Measurements from ENCODE around the gene COL25A1.

Gene COL25A1

GRCh38 chr4:109294006-109294405 lies 8.5 kb downstream of the COL25A1 start:
- no peaks in the 10 kb centered on the region for H3K79me2 ChIP-seq (ENCODE audit: low read length)
- no peak overlapping the region for H3K27ac ChIP-seq (ENCODE audit: low read length)
- H3K9ac ChIP-seq (ENCODE audit: low read length), result no peak overlapping the region
- no peak overlapping the region for H3K4me3 ChIP-seq (ENCODE audit: low read length)
- H3K9me3 ChIP-seq (ENCODE audit: insufficient read depth, low read length), result no peaks in the 10 kb centered on the region
- H3K4me1 ChIP-seq (ENCODE audit: low read length), result no peaks in the 10 kb centered on the region; the same call in 1 of the 2 replicates
- no peaks in the 10 kb centered on the region for H3K27me3 ChIP-seq (ENCODE audit: low read depth, low read length)
- H3K36me3 ChIP-seq (replicated peaks; ENCODE audit: low read depth, low read length), result no peaks in the 10 kb centered on the region
- H2AFZ ChIP-seq (ENCODE audit: low read depth, low read length), result no peak overlapping the region
- no peaks in the 10 kb centered on the region for H4K20me1 ChIP-seq (ENCODE audit: insufficient read depth, low read length)
- TF ChIP-seq CTCF (IDR thresholded peaks at IDR 0.05; ENCODE audit: low read depth, low read length), result peak; percentile 82
- no peak for TF ChIP-seq EZH2phosphoT487 (IDR thresholded peaks at IDR 0.05; ENCODE audit: low read depth)
- H3K4me2 ChIP-seq (ENCODE audit: low read length), result no peak overlapping the region

- Histone ChIP-seq H3K9ac (ENCODE audit: low read length) (no peak overlapping the region), H3K4me3 (ENCODE audit: low read length) (no peak overlapping the region), H3K27ac (ENCODE audit: low read length) (no peak overlapping the region), H4K20me1 (ENCODE audit: insufficient read depth, low read length) (no peaks in the 10 kb centered on the region), H3K4me1 (ENCODE audit: low read length) (no peaks in the 10 kb centered on the region; the same call in 1 of the 2 replicates), H3K27me3 (ENCODE audit: low read depth, low read length) (no peaks in the 10 kb centered on the region), H3K36me3 (replicated peaks; ENCODE audit: low read depth, low read length) (no peaks in the 10 kb centered on the region), H3K9me3 (ENCODE audit: insufficient read depth, low read length) (no peaks in the 10 kb centered on the region), H2AFZ (ENCODE audit: low read depth, low read length) (no peak overlapping the region), H3K79me2 (ENCODE audit: low read length) (no peaks in the 10 kb centered on the region), H3K4me2 (ENCODE audit: low read length) (no peak overlapping the region)
- TF ChIP-seq CTCF (IDR thresholded peaks at IDR 0.05; ENCODE audit: low read depth, low read length), result no peak
- TF ChIP-seq EZH2phosphoT487 (IDR thresholded peaks at IDR 0.05; ENCODE audit: low read depth), result no peak
These were observed 10.7 kb downstream of the COL25A1 start for GRCh38 chr4:109291707-109292238.

- H3K79me2 ChIP-seq (ENCODE audit: low read length), result no peaks in the 10 kb centered on the region
- no peaks in the 10 kb centered on the region for H3K9me3 ChIP-seq (ENCODE audit: insufficient read depth, low read length)
- no peak overlapping the region for H2AFZ ChIP-seq (ENCODE audit: low read depth, low read length)
- H3K4me3 ChIP-seq (ENCODE audit: low read length), result no peak overlapping the region
- no peaks in the 10 kb centered on the region for H4K20me1 ChIP-seq (ENCODE audit: insufficient read depth, low read length)
- H3K36me3 ChIP-seq (replicated peaks; ENCODE audit: low read depth, low read length), result no peaks in the 10 kb centered on the region
- no peaks in the 10 kb centered on the region; the same call in 1 of the 2 replicates for H3K4me1 ChIP-seq (ENCODE audit: low read length)
- H3K27ac ChIP-seq (ENCODE audit: low read length), result no peak overlapping the region
- H3K27me3 ChIP-seq (ENCODE audit: low read depth, low read length), result no peaks in the 10 kb centered on the region
- H3K4me2 ChIP-seq (ENCODE audit: low read length), result no peak overlapping the region
- no peak for TF ChIP-seq CTCF (IDR thresholded peaks at IDR 0.05; ENCODE audit: low read depth, low read length)
- H3K9ac ChIP-seq (ENCODE audit: low read length), result no peak overlapping the region
These were observed 11.5 kb downstream of the COL25A1 start for GRCh38 chr4:109290918-109291317.

- Histone ChIP-seq H3K9me3 (ENCODE audit: insufficient read depth, low read length) (no peaks in the 10 kb centered on the region), H3K4me1 (ENCODE audit: low read length) (peaks cover 45% of the 10 kb centered on the region), H3K4me2 (ENCODE audit: low read length) (peak overlapping the region; percentile 64), H4K20me1 (ENCODE audit: insufficient read depth, low read length) (no peaks in the 10 kb centered on the region), H3K36me3 (replicated peaks; ENCODE audit: low read depth, low read length) (no peaks in the 10 kb centered on the region), H2AFZ (ENCODE audit: low read depth, low read length) (peak overlapping the region; percentile 79; the same call in 1 of the 2 replicates), H3K4me3 (ENCODE audit: low read length) (peak overlapping the region; percentile 38), H3K79me2 (ENCODE audit: low read length) (no peaks in the 10 kb centered on the region), H3K27ac (ENCODE audit: low read length) (peak overlapping the region; percentile 84), H3K9ac (ENCODE audit: low read length) (peak overlapping the region; percentile 50; the same call in 1 of the 2 replicates), H3K27me3 (ENCODE audit: low read depth, low read length) (no peaks in the 10 kb centered on the region)
- TF ChIP-seq CTCF (IDR thresholded peaks at IDR 0.05; ENCODE audit: low read depth, low read length), result no peak
- no peak for TF ChIP-seq EZH2phosphoT487 (IDR thresholded peaks at IDR 0.05; ENCODE audit: low read depth)
These were observed 23.8 kb downstream of the COL25A1 start for GRCh38 chr4:109278594-109279031.
